Measurements from ENCODE around the gene KHSRP.

DNA sequence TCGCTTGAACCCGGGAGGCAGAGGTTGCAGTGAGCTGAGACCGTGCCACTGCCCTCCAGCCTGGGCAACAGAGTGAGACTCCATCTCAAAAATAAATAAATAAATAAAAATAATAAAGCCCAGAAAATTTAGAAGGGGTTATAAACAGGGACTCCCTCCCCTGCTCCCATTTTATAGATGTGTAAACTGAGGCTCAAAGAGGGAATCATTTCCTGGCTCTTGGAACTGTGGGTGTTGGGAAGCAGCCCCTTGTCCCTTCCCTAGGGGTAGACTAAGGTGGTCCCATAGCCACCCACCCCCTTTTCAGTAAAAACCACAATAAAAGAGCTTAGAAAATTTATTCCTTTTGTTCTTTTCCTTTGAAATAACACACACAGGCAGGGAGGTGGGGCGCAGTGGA lies 15.1 kb upstream of the KHSRP start:
- TF ChIP-seq, protein P1, sequence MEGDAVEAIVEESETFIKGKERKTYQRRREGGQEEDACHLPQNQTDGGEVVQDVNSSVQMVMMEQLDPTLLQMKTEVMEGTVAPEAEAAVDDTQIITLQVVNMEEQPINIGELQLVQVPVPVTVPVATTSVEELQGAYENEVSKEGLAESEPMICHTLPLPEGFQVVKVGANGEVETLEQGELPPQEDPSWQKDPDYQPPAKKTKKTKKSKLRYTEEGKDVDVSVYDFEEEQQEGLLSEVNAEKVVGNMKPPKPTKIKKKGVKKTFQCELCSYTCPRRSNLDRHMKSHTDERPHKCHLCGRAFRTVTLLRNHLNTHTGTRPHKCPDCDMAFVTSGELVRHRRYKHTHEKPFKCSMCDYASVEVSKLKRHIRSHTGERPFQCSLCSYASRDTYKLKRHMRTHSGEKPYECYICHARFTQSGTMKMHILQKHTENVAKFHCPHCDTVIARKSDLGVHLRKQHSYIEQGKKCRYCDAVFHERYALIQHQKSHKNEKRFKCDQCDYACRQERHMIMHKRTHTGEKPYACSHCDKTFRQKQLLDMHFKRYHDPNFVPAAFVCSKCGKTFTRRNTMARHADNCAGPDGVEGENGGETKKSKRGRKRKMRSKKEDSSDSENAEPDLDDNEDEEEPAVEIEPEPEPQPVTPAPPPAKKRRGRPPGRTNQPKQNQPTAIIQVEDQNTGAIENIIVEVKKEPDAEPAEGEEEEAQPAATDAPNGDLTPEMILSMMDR (IDR thresholded peaks at IDR 0.05): no peak
- TF ChIP-seq POLR2A (IDR thresholded peaks at IDR 0.05): no peak

All from lower leg skin (tissue), 3 donors.